WTC11 (cell line): ENCODE data around the gene CXorf65. TPM values are rescaled to one million over a fixed set of nuclear protein-coding genes. Genes with fewer than 3 reads are reported as not detected.

Source experiments
- ATAC-seq: fragments of 200-7000 bp; cut with Tn5 transposase; 2 replicates; pipeline ENCODE4 v1.10.0; 2021; ENCODE audit warnings: mild to moderate bottlenecking, moderate library complexity
- Bru-seq: library from RNA; stranded (reverse); fragments of 400-500 nt; gene quantifications from one replicate; lab custom pipeline; 2021; lab: Mats Ljungman, UMichigan
- CTCF ChIA-PET: fragments of 300-600 bp; sonication (Branson Sonifier 250); formaldehyde crosslinking; loops from one replicate; lab custom pipeline; 2021; ENCODE audit warnings: antibody characterized with exemption; lab: Charles Lee
- POLR2A ChIA-PET: fragments of 350-600 bp; sonication (Branson Sonifier 250); formaldehyde crosslinking; loops from one replicate; lab custom pipeline; 2021; ENCODE audit warnings: antibody characterized with exemption; lab: Charles Lee
- DNase-seq: peaks from one replicate; pipeline ENCODE4 v3.0.0; 2021; ENCODE audit warnings: low spot score
- H3K27ac Mint-ChIP-seq: 2 replicates; pipeline ENCODE4 v1.8.0; 2021; ENCODE audit warnings: mixed read lengths
- H3K27me3 Mint-ChIP-seq: 2 replicates; pipeline ENCODE4 v1.8.0; 2021; ENCODE audit warnings: low read depth, mild to moderate bottlenecking, moderate library complexity, mixed read lengths
- H3K36me3 Mint-ChIP-seq: 2 replicates; pipeline ENCODE4 v1.8.0; 2021; ENCODE audit warnings: mixed read lengths
- H3K4me1 Mint-ChIP-seq: 2 replicates; pipeline ENCODE4 v1.8.0; 2022; ENCODE audit warnings: mixed read lengths
- H3K4me3 Mint-ChIP-seq: 2 replicates; pipeline ENCODE4 v1.8.0; 2021; ENCODE audit warnings: mild to moderate bottlenecking, moderate library complexity, mixed read lengths
- H3K9me3 Mint-ChIP-seq: 2 replicates; pipeline ENCODE4 v1.8.0; 2021; ENCODE audit warnings: mixed read lengths
- CREB1 ChIP-seq: sonication (generic); formaldehyde crosslinking; IDR thresholded peaks from 2 replicates; pipeline ENCODE4 v1.8.0; 2023; ENCODE audit warnings: mild to moderate bottlenecking, missing genetic modification reagents
- EMX1 ChIP-seq: fragments of 250-450 bp; sonication (Bioruptor Pico); IDR thresholded peaks from 2 replicates; pipeline ENCODE4 v1.8.0; 2021; ENCODE audit warnings: mild to moderate bottlenecking
- FOXJ3 ChIP-seq: sonication (generic); formaldehyde crosslinking; IDR thresholded peaks from 2 replicates; pipeline ENCODE4 v1.9.0; 2021; ENCODE audit warnings: missing genetic modification reagents, mild to moderate bottlenecking, borderline replicate concordance
- GABPB1 ChIP-seq: sonication (generic); formaldehyde crosslinking; IDR thresholded peaks from 2 replicates; pipeline ENCODE4 v1.8.1; 2023; ENCODE audit warnings: mild to moderate bottlenecking, missing genetic modification reagents
- IRF2 ChIP-seq: sonication (generic); formaldehyde crosslinking; IDR thresholded peaks from 2 replicates; pipeline ENCODE4 v1.8.0; 2022; ENCODE audit warnings: low read depth, missing genetic modification reagents, borderline replicate concordance
- KAT7 ChIP-seq: sonication (generic); formaldehyde crosslinking; IDR thresholded peaks from 2 replicates; pipeline ENCODE4 v1.8.1; 2023; ENCODE audit warnings: missing genetic modification reagents, mild to moderate bottlenecking, borderline replicate concordance
- NFATC4 ChIP-seq: fragments of 250-450 bp; sonication (Bioruptor Pico); IDR thresholded peaks from 2 replicates; pipeline ENCODE4 v1.9.0; 2021; ENCODE audit warnings: mild to moderate bottlenecking
- NFYB ChIP-seq: sonication (generic); formaldehyde crosslinking; conservative IDR thresholded peaks from 2 replicates; pipeline ENCODE4 v1.8.0; 2022; ENCODE audit warnings: low read depth, missing genetic modification reagents
- PRRX2 ChIP-seq: fragments of 250-450 bp; sonication (Bioruptor Pico); IDR thresholded peaks from 2 replicates; pipeline ENCODE4 v1.8.0; 2021; ENCODE audit warnings: mild to moderate bottlenecking
- TCF7 ChIP-seq: sonication (generic); formaldehyde crosslinking; IDR thresholded peaks from 2 replicates; pipeline ENCODE4 v1.8.0; 2022; ENCODE audit warnings: mild to moderate bottlenecking, low read depth, missing genetic modification reagents, moderate library complexity
- TEAD4 ChIP-seq: sonication (generic); formaldehyde crosslinking; IDR thresholded peaks from 2 replicates; pipeline ENCODE4 v1.8.0; 2022; ENCODE audit warnings: mild to moderate bottlenecking, missing genetic modification reagents
- ZNF416 ChIP-seq: fragments of 250-450 bp; sonication (Bioruptor Pico); IDR thresholded peaks from 2 replicates; pipeline ENCODE4 v1.9.0; 2021; ENCODE audit warnings: mild to moderate bottlenecking, inconsistent platforms
- long read RNA-seq, 3 experiments: library from RNA in 1 of 3; library from capped mRNA in 1 of 3; library from polyadenylated mRNA in 1 of 3; unstranded in 2 of 3; stranded (forward) in 1 of 3; transcript quantifications; one replicate each; pipeline ENCODE4 v2.0.0, GENCODE V29; 2021
- total RNA-seq: library from RNA; stranded (reverse); gene quantifications from 3 replicates; pipeline ENCODE4 v1.2.3, GENCODE V29; 2021
- TF ChIP-seq, protein P1 (sequence below): sonication (generic); formaldehyde crosslinking; conservative IDR thresholded peaks from 2 replicates; pipeline ENCODE4 v1.8.1; 2023; ENCODE audit warnings: mild to moderate bottlenecking, low read depth, missing genetic modification reagents, moderate library complexity
- TF ChIP-seq, protein P2 (sequence below): sonication (generic); formaldehyde crosslinking; IDR thresholded peaks from 2 replicates; pipeline ENCODE4 v1.8.1; 2022; ENCODE audit warnings: missing genetic modification reagents, borderline replicate concordance
- TF ChIP-seq, protein P3 (sequence below): sonication (generic); formaldehyde crosslinking; IDR thresholded peaks from 2 replicates; pipeline ENCODE4 v1.8.1; 2023; ENCODE audit warnings: mild to moderate bottlenecking, missing genetic modification reagents, moderate library complexity
- TF ChIP-seq, protein P4 (sequence below): sonication (generic); formaldehyde crosslinking; IDR thresholded peaks from 2 replicates; pipeline ENCODE4 v1.8.1; 2023; ENCODE audit warnings: mild to moderate bottlenecking, missing genetic modification reagents
- TF ChIP-seq, protein P5 (sequence below): sonication (generic); formaldehyde crosslinking; IDR thresholded peaks from 2 replicates; pipeline ENCODE4 v1.8.1; 2022; ENCODE audit warnings: mild to moderate bottlenecking, moderate library complexity, missing genetic modification reagents
- TF ChIP-seq, protein P6 (sequence below): sonication (generic); formaldehyde crosslinking; IDR thresholded peaks from 2 replicates; pipeline ENCODE4 v1.8.1; 2023; ENCODE audit warnings: mild to moderate bottlenecking, missing genetic modification reagents, moderate library complexity
- TF ChIP-seq, protein P7 (sequence below): fragments of 250-450 bp; sonication (Bioruptor Pico); IDR thresholded peaks from 2 replicates; pipeline ENCODE4 v2.1.2; 2022; ENCODE audit warnings: mild to moderate bottlenecking, moderate library complexity
- TF ChIP-seq, protein P8 (sequence below): sonication (generic); formaldehyde crosslinking; IDR thresholded peaks from 2 replicates; pipeline ENCODE4 v1.8.0; 2023; ENCODE audit warnings: missing genetic modification reagents, mild to moderate bottlenecking, borderline replicate concordance

The CXorf65 gene
- not detected in 3 replicates for total RNA-seq
- Bru-seq, nascent RNA = percentile 32 among the genes with signal in this experiment
- long read RNA-seq, experiment 1 = 0 reads
- long read RNA-seq, experiment 2 = 0 reads
- long read RNA-seq, experiment 3 = 0 reads

DNA sequence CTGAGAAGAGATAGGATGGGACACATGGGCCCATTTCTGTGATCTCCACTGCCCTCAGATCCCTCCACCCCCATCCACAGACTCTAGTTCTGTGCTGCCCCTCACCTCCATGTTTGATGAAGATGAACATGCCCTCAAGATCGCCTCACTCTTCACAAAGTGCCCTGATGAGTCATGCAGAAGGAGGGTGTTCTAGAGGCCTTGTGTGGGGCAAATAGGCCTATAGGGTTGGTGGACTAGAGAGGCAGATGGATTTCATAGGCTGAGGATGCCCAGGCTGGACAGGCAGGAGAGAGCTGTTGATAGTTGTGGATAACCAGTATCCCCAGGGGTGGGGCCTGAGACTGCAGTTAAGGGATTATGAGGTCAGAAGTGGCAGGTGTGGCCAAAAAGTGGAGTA, at the start of gene CXorf65:
Gene CXorf65, minus strand, starts transcription at position 314 of the 400 bp plus-strand sequence. Its CDS starts 184 bp downstream, at position 130.
- no peak within 1 kb of the TSS for H3K27ac Mint-ChIP-seq
- H3K9me3 Mint-ChIP-seq = no peaks in the 10 kb centered on the region
- ChIA-PET CTCF (no interaction called here), POLR2A (no interaction called here)
- H3K4me3 Mint-ChIP-seq = no peak within 1 kb of the TSS
- ATAC-seq (no peak), DNase-seq (no peak)
- 0 out of 2 replicates have a peak, but pooled peaks cover 2% of the 10 kb centered on the region for H3K36me3 Mint-ChIP-seq
- TF ChIP-seq IRF2 (CRISPR knock-in tag) (no peak), FOXJ3 (CRISPR knock-in tag) (no peak), TCF7 (CRISPR knock-in tag) (no peak), TEAD4 (CRISPR knock-in tag) (no peak), GABPB1 (CRISPR knock-in tag) (no peak), NFATC4 (CRISPR knock-in tag) (no peak), PRRX2 (CRISPR knock-in tag) (no peak), NFYB (CRISPR knock-in tag) (no peak), KAT7 (CRISPR knock-in tag) (no peak), EMX1 (CRISPR knock-in tag) (no peak)
- TF ChIP-seq, protein P1, sequence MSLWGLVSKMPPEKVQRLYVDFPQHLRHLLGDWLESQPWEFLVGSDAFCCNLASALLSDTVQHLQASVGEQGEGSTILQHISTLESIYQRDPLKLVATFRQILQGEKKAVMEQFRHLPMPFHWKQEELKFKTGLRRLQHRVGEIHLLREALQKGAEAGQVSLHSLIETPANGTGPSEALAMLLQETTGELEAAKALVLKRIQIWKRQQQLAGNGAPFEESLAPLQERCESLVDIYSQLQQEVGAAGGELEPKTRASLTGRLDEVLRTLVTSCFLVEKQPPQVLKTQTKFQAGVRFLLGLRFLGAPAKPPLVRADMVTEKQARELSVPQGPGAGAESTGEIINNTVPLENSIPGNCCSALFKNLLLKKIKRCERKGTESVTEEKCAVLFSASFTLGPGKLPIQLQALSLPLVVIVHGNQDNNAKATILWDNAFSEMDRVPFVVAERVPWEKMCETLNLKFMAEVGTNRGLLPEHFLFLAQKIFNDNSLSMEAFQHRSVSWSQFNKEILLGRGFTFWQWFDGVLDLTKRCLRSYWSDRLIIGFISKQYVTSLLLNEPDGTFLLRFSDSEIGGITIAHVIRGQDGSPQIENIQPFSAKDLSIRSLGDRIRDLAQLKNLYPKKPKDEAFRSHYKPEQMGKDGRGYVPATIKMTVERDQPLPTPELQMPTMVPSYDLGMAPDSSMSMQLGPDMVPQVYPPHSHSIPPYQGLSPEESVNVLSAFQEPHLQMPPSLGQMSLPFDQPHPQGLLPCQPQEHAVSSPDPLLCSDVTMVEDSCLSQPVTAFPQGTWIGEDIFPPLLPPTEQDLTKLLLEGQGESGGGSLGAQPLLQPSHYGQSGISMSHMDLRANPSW (CRISPR knock-in tag) = no peak
- TF ChIP-seq, protein P2, sequence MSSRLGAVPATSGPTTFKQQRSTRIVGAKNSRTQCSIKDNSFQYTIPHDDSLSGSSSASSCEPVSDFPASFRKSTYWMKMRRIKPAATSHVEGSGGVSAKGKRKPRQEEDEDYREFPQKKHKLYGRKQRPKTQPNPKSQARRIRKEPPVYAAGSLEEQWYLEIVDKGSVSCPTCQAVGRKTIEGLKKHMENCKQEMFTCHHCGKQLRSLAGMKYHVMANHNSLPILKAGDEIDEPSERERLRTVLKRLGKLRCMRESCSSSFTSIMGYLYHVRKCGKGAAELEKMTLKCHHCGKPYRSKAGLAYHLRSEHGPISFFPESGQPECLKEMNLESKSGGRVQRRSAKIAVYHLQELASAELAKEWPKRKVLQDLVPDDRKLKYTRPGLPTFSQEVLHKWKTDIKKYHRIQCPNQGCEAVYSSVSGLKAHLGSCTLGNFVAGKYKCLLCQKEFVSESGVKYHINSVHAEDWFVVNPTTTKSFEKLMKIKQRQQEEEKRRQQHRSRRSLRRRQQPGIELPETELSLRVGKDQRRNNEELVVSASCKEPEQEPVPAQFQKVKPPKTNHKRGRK (CRISPR knock-in tag) = no peak
- TF ChIP-seq, protein P3, sequence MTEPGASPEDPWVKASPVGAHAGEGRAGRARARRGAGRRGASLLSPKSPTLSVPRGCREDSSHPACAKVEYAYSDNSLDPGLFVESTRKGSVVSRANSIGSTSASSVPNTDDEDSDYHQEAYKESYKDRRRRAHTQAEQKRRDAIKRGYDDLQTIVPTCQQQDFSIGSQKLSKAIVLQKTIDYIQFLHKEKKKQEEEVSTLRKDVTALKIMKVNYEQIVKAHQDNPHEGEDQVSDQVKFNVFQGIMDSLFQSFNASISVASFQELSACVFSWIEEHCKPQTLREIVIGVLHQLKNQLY (CRISPR knock-in tag) = no peak
- TF ChIP-seq, protein P4, sequence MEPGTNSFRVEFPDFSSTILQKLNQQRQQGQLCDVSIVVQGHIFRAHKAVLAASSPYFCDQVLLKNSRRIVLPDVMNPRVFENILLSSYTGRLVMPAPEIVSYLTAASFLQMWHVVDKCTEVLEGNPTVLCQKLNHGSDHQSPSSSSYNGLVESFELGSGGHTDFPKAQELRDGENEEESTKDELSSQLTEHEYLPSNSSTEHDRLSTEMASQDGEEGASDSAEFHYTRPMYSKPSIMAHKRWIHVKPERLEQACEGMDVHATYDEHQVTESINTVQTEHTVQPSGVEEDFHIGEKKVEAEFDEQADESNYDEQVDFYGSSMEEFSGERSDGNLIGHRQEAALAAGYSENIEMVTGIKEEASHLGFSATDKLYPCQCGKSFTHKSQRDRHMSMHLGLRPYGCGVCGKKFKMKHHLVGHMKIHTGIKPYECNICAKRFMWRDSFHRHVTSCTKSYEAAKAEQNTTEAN = no peak
- TF ChIP-seq, protein P5, sequence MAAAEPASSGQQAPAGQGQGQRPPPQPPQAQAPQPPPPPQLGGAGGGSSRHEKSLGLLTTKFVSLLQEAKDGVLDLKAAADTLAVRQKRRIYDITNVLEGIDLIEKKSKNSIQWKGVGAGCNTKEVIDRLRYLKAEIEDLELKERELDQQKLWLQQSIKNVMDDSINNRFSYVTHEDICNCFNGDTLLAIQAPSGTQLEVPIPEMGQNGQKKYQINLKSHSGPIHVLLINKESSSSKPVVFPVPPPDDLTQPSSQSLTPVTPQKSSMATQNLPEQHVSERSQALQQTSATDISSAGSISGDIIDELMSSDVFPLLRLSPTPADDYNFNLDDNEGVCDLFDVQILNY (CRISPR knock-in tag) = no peak
- TF ChIP-seq, protein P6, sequence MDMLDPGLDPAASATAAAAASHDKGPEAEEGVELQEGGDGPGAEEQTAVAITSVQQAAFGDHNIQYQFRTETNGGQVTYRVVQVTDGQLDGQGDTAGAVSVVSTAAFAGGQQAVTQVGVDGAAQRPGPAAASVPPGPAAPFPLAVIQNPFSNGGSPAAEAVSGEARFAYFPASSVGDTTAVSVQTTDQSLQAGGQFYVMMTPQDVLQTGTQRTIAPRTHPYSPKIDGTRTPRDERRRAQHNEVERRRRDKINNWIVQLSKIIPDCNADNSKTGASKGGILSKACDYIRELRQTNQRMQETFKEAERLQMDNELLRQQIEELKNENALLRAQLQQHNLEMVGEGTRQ (CRISPR knock-in tag) = no peak
- peaks cover 31% of the 10 kb centered on the region for H3K27me3 Mint-ChIP-seq
- peaks cover 45% of the 10 kb centered on the region for H3K4me1 Mint-ChIP-seq

DNA sequence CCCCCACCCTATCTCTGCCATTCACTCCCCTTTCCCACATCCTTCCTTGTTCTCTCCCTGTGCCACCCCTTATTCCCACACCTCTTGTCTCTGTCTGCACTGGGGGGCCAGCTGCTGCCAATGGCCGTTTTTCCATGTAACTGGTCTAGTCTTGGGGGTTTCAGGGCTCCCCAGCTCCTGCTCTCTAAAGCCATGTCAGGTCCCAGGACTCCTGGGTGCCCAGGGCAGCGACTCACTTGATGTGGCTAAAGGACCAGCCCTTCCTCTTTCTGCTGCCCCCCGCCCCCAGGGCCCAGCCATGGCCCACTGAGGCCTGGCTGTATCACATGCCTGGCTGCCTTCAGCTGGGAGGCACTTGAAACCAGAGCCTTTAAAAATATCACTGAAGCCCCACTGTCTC, 48.1 kb upstream of the CXorf65 start:
- H3K4me1 Mint-ChIP-seq = no peaks in the 10 kb centered on the region
- no peak for ATAC-seq
- no peak for DNase-seq
- ChIA-PET POLR2A (no interaction called here), CTCF (no interaction called here)
- no peaks in the 10 kb centered on the region for H3K9me3 Mint-ChIP-seq
- no peak overlapping the region for H3K27ac Mint-ChIP-seq
- no peaks in the 10 kb centered on the region for H3K36me3 Mint-ChIP-seq
- TF ChIP-seq, protein P7, sequence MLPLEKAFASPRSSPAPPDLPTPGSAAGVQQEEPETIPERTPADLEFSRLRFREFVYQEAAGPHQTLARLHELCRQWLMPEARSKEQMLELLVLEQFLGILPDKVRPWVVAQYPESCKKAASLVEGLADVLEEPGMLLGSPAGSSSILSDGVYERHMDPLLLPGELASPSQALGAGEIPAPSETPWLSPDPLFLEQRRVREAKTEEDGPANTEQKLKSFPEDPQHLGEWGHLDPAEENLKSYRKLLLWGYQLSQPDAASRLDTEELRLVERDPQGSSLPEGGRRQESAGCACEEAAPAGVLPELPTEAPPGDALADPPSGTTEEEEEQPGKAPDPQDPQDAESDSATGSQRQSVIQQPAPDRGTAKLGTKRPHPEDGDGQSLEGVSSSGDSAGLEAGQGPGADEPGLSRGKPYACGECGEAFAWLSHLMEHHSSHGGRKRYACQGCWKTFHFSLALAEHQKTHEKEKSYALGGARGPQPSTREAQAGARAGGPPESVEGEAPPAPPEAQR (CRISPR knock-in tag) = no peak
- TF ChIP-seq, protein P8, sequence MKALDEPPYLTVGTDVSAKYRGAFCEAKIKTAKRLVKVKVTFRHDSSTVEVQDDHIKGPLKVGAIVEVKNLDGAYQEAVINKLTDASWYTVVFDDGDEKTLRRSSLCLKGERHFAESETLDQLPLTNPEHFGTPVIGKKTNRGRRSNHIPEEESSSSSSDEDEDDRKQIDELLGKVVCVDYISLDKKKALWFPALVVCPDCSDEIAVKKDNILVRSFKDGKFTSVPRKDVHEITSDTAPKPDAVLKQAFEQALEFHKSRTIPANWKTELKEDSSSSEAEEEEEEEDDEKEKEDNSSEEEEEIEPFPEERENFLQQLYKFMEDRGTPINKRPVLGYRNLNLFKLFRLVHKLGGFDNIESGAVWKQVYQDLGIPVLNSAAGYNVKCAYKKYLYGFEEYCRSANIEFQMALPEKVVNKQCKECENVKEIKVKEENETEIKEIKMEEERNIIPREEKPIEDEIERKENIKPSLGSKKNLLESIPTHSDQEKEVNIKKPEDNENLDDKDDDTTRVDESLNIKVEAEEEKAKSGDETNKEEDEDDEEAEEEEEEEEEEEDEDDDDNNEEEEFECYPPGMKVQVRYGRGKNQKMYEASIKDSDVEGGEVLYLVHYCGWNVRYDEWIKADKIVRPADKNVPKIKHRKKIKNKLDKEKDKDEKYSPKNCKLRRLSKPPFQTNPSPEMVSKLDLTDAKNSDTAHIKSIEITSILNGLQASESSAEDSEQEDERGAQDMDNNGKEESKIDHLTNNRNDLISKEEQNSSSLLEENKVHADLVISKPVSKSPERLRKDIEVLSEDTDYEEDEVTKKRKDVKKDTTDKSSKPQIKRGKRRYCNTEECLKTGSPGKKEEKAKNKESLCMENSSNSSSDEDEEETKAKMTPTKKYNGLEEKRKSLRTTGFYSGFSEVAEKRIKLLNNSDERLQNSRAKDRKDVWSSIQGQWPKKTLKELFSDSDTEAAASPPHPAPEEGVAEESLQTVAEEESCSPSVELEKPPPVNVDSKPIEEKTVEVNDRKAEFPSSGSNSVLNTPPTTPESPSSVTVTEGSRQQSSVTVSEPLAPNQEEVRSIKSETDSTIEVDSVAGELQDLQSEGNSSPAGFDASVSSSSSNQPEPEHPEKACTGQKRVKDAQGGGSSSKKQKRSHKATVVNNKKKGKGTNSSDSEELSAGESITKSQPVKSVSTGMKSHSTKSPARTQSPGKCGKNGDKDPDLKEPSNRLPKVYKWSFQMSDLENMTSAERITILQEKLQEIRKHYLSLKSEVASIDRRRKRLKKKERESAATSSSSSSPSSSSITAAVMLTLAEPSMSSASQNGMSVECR = no peak
- TF ChIP-seq, protein P3 (CRISPR knock-in tag) = no peak
- no peak for TF ChIP-seq CREB1 (CRISPR knock-in tag)
- no peak for TF ChIP-seq ZNF416
- H3K4me3 Mint-ChIP-seq = no peak overlapping the region
- no peaks in the 10 kb centered on the region for H3K27me3 Mint-ChIP-seq
